H1 (cell line): ENCODE data around the gene MGAT5. TPM values are rescaled to one million over a fixed set of nuclear protein-coding genes. Genes with fewer than 3 reads are reported as not detected.

ENCODE experiments used
- CTCF ChIA-PET: fragments of 300-600 bp; sonication (Branson Sonifier 250); formaldehyde crosslinking; loops from one replicate; lab custom pipeline; 2021; ENCODE audit not compliant: partially characterized antibody; lab: Charles Lee
- POLR2A ChIA-PET: fragments of 300-600 bp; sonication (Branson Sonifier 250); formaldehyde crosslinking; loops from one replicate; lab custom pipeline; 2021; ENCODE audit warnings: inconsistent platforms; ENCODE audit not compliant: partially characterized antibody; lab: Charles Lee
- DNase-seq, 2 experiments: peaks; one replicate each; pipeline versions ENCODE4 v3.0.0 to v3.0.0-alpha.2; 2010 to 2022; ENCODE audit warnings: low spot score in 2 of 2, low read depth in 1 of 2, mixed read lengths in 1 of 2
- FAIRE-seq: peaks from 2 replicates; lab custom pipeline; 2011; peaks lifted over from hg19 to GRCh38; lab: Jason Lieb, UNC
- H2AFZ ChIP-seq: 2 replicates; pipeline ENCODE4 v1.8.1; 2012; ENCODE audit warnings: low read length, inconsistent platforms
- H2AK5ac ChIP-seq: 2 replicates; pipeline ENCODE4 v1.6.1; 2013; ENCODE audit warnings: low read depth, low read length
- H2BK120ac ChIP-seq: replicated peaks from 2 replicates; pipeline ENCODE3; 2013; ENCODE audit warnings: low read depth, low read length, inconsistent platforms
- H2BK12ac ChIP-seq: 2 replicates; pipeline ENCODE4 v1.6.1; 2013; ENCODE audit warnings: low read depth, low read length
- H2BK15ac ChIP-seq: 2 replicates; pipeline ENCODE4 v1.6.1; 2013; ENCODE audit warnings: low read length
- H2BK20ac ChIP-seq: 2 replicates; pipeline ENCODE4 v1.6.1; 2013; ENCODE audit warnings: low read length
- H2BK5ac ChIP-seq: 2 replicates; pipeline ENCODE4 v1.6.1; 2013; ENCODE audit warnings: low read depth, low read length
- H3K14ac ChIP-seq: 2 replicates; pipeline ENCODE4 v1.6.1; 2013; ENCODE audit warnings: inconsistent platforms; ENCODE audit not compliant: insufficient read length
- H3K18ac ChIP-seq: 2 replicates; pipeline ENCODE4 v1.6.1; 2013; ENCODE audit warnings: low read length; ENCODE audit errors: extremely low read depth
- H3K23ac ChIP-seq: 2 replicates; pipeline ENCODE4 v1.6.1; 2013; ENCODE audit warnings: inconsistent platforms; ENCODE audit not compliant: insufficient read length
- H3K23me2 ChIP-seq: 2 replicates; pipeline ENCODE4 v1.6.1; 2013; ENCODE audit warnings: low read depth, low read length
- H3K27ac ChIP-seq: 2 replicates; pipeline ENCODE4 v1.6.1; 2011; ENCODE audit warnings: low read depth, low read length, inconsistent platforms
- H3K27me3 ChIP-seq, 4 experiments: replicated peaks in 1 of 4; 1 replicate in 1 of 4; 2 replicates in 3 of 4; pipeline versions ENCODE4 v1.6.1 to v1.8.1; 2011 to 2013; ENCODE audit warnings: low read length in 3 of 4, mild to moderate bottlenecking in 3 of 4, inconsistent platforms in 2 of 4, mixed read lengths in 2 of 4, moderate library complexity in 1 of 4; ENCODE audit not compliant: control insufficient read depth in 3 of 4, insufficient read depth in 3 of 4; ENCODE audit errors: extremely low read depth in 1 of 4
- H3K36me3 ChIP-seq, 4 experiments: 2 replicates each; pipeline versions ENCODE4 v1.6.1 to v1.8.1; 2011 to 2013; ENCODE audit warnings: mild to moderate bottlenecking in 4 of 4, low read length in 3 of 4, moderate library complexity in 2 of 4, control low read depth in 1 of 4, inconsistent platforms in 1 of 4; ENCODE audit not compliant: insufficient read depth in 4 of 4, control insufficient read depth in 2 of 4
- H3K4ac ChIP-seq: replicated peaks from 2 replicates; pipeline ENCODE3; 2013; ENCODE audit warnings: low read length, low read depth, mixed read lengths, inconsistent platforms; ENCODE audit not compliant: insufficient read length
- H3K4me1 ChIP-seq, 4 experiments: replicated peaks in 1 of 4; 1 replicate in 1 of 4; 2 replicates in 3 of 4; pipeline versions ENCODE4 v1.6.1 to v1.8.1; 2011 to 2013; ENCODE audit warnings: low read length in 3 of 4, inconsistent platforms in 2 of 4, mixed read lengths in 1 of 4; ENCODE audit not compliant: insufficient read depth in 4 of 4, control insufficient read depth in 3 of 4
- H3K4me2 ChIP-seq, 2 experiments: 2 replicates each; pipeline versions ENCODE4 v1.6.1 to v1.8.1; 2011 to 2013; ENCODE audit warnings: low read depth in 2 of 2, low read length in 2 of 2, control low read depth in 1 of 2, inconsistent platforms in 1 of 2, mild to moderate bottlenecking in 1 of 2; ENCODE audit not compliant: insufficient read depth in 1 of 2
- H3K4me3 ChIP-seq, 4 experiments: fragments of 200-600, 300-600 bp in 1 of 4; sonication (generic), shearing (Covaris generic), sonication (Bioruptor Twin) in 1 of 4; 2 replicates each; pipeline versions ENCODE4 v1.5.1 to v1.8.1; 2011 to 2016; ENCODE audit warnings: low read length in 4 of 4, low read depth in 3 of 4, control low read depth in 2 of 4, inconsistent platforms in 2 of 4, mild to moderate bottlenecking in 2 of 4, mixed read lengths in 1 of 4, moderate library complexity in 1 of 4; ENCODE audit not compliant: insufficient read depth in 2 of 4; ENCODE audit errors: extremely low read depth in 1 of 4
- H3K56ac ChIP-seq: replicated peaks from 2 replicates; pipeline ENCODE3; 2013; ENCODE audit warnings: low read depth, mild to moderate bottlenecking, mixed read lengths, low read length, inconsistent platforms; ENCODE audit not compliant: insufficient read length
- H3K79me1 ChIP-seq: 2 replicates; pipeline ENCODE4 v1.6.1; 2013; ENCODE audit warnings: low read depth, low read length, control low read depth
- H3K79me2 ChIP-seq, 2 experiments: 2 replicates each; pipeline versions ENCODE4 v1.6.1 to v1.8.1; 2012 to 2013; ENCODE audit warnings: low read length in 2 of 2, mild to moderate bottlenecking in 2 of 2, inconsistent platforms in 1 of 2; ENCODE audit not compliant: insufficient read depth in 2 of 2, control insufficient read depth in 1 of 2
- H3K9ac ChIP-seq, 4 experiments: replicated peaks in 1 of 4; 1 replicate in 1 of 4; 2 replicates in 3 of 4; pipeline versions ENCODE4 v1.6.1 to v1.8.1; 2011 to 2013; ENCODE audit warnings: low read depth in 3 of 4, low read length in 3 of 4, control low read depth in 2 of 4, mild to moderate bottlenecking in 2 of 4, moderate library complexity in 2 of 4, inconsistent platforms in 1 of 4; ENCODE audit errors: extremely low read depth in 1 of 4
- H3K9me3 ChIP-seq, 2 experiments: 2 replicates each; pipeline versions ENCODE4 v1.6.1 to v1.8.1; 2012 to 2013; ENCODE audit warnings: mild to moderate bottlenecking in 2 of 2, moderate library complexity in 2 of 2, control low read depth in 1 of 2, inconsistent platforms in 1 of 2, low read depth in 1 of 2, low read length in 1 of 2, mixed read lengths in 1 of 2; ENCODE audit not compliant: insufficient read depth in 2 of 2
- H4K20me1 ChIP-seq, 2 experiments: replicated peaks in 1 of 2; 2 replicates each; pipeline versions ENCODE3 to v1.8.1; 2011 to 2013; ENCODE audit warnings: inconsistent platforms in 2 of 2, low read length in 2 of 2, mild to moderate bottlenecking in 1 of 2; ENCODE audit not compliant: insufficient read depth in 2 of 2, control insufficient read depth in 1 of 2
- H4K5ac ChIP-seq: 2 replicates; pipeline ENCODE4 v1.6.1; 2013; ENCODE audit warnings: low read length, low read depth, mixed read lengths, inconsistent platforms; ENCODE audit not compliant: insufficient read length
- H4K8ac ChIP-seq: 2 replicates; pipeline ENCODE4 v1.8.0; 2013; ENCODE audit warnings: mild to moderate bottlenecking, moderate library complexity, low read length, inconsistent platforms; ENCODE audit not compliant: insufficient read depth; ENCODE audit errors: extremely low read depth
- H4K91ac ChIP-seq: replicated peaks from 2 replicates; pipeline ENCODE3; 2013; ENCODE audit warnings: low read length, mixed read lengths, inconsistent platforms; ENCODE audit not compliant: insufficient read length
- ATF2 ChIP-seq: IDR thresholded peaks from 2 replicates; pipeline ENCODE4 v1.6.1; 2012; ENCODE audit warnings: low read length, inconsistent platforms
- CEBPB ChIP-seq: IDR thresholded peaks from 2 replicates; pipeline ENCODE4 v1.6.1; 2012; ENCODE audit warnings: low read depth, low read length
- CHD2 ChIP-seq: IDR thresholded peaks from 2 replicates; pipeline ENCODE4 v1.6.1; 2012; ENCODE audit warnings: low read length, improper control_type of control experiment
- EP300 ChIP-seq, 2 experiments: IDR thresholded peaks; 1 replicate in 1 of 2; 2 replicates in 1 of 2; pipeline ENCODE4 v1.6.1; 2011 to 2012; ENCODE audit warnings: low read depth in 2 of 2, low read length in 2 of 2, mild to moderate bottlenecking in 2 of 2, borderline replicate concordance in 1 of 2, inconsistent platforms in 1 of 2, moderate library complexity in 1 of 2
- GTF2F1 ChIP-seq: IDR thresholded peaks from 2 replicates; pipeline ENCODE4 v1.6.1; 2012; ENCODE audit warnings: low read depth, low read length, improper control_type of control experiment, borderline replicate concordance
- MAFK ChIP-seq: IDR thresholded peaks from 2 replicates; pipeline ENCODE4 v1.6.1; 2012; ENCODE audit warnings: low read depth, mild to moderate bottlenecking, improper control_type of control experiment, low read length
- POU5F1 ChIP-seq: IDR thresholded peaks from 2 replicates; pipeline ENCODE4 v1.6.1; 2011; ENCODE audit warnings: low read depth, mild to moderate bottlenecking, low read length, moderate library complexity
- RBBP5 ChIP-seq: IDR thresholded peaks from 2 replicates; pipeline ENCODE4 v1.7.1; 2012; ENCODE audit warnings: low read depth, mild to moderate bottlenecking, inconsistent platforms, low read length, moderate library complexity, borderline replicate concordance
- SP2 ChIP-seq: IDR thresholded peaks from 2 replicates; pipeline ENCODE4 v1.6.1; 2012; ENCODE audit warnings: mild to moderate bottlenecking, low read length, inconsistent platforms
- TEAD4 ChIP-seq: IDR thresholded peaks from 2 replicates; pipeline ENCODE4 v1.6.1; 2012; ENCODE audit warnings: low read depth, low read length, inconsistent platforms, mixed read lengths
- ZNF274 ChIP-seq: IDR thresholded peaks from 2 replicates; pipeline ENCODE4 v1.7.0; 2012; ENCODE audit warnings: low read length, borderline replicate concordance; ENCODE audit errors: extremely low read depth
- WGBS, 2 experiments: shearing (Covaris generic) in 1 of 2; methylation state at CpG; one replicate each; pipeline versions ENCODE4 v1.1.6 to v1.1.7; 2013 to 2015; ENCODE audit warnings: low lambda C conversion rate in 2 of 2, mixed read lengths in 2 of 2, inconsistent platforms in 1 of 2, low coverage in 1 of 2, missing lambda C conversion rate in 1 of 2; ENCODE audit not compliant: insufficient replicate concordance in 2 of 2, insufficient coverage in 1 of 2, insufficient read length in 1 of 2; ENCODE audit errors: extremely low coverage in 1 of 2, missing lambda C conversion rate in 1 of 2; 5-methylcytosine and 5-hydroxymethylcytosine counted together
- polyA plus RNA-seq, 7 experiments: library from polyadenylated mRNA; depleted of rRNA in 3 of 7; stranded (reverse) in 5 of 7; unstranded in 2 of 7; fragments of >200 nt in 5 of 7; fragments of 200-250 nt in 2 of 7; gene quantifications; 1 replicate in 5 of 7; 2 replicates in 1 of 7; 4 replicates in 1 of 7; pipeline versions ENCODE4 v1.2.1 to v1.2.3, GENCODE V29; 2011 to 2013; ENCODE audit warnings: missing spikeins in 2 of 7, mixed read lengths in 2 of 7
- total RNA-seq: library from RNA; stranded (reverse); fragmentation: NEBNext Ultra II Directional; extraction: Animal tissue kit (Norgen Biotek cat#: 25700); gene quantifications from 2 replicates; pipeline ENCODE4 v1.2.1, GENCODE V29; 2021

MGAT5 gene
- total and polyA plus RNA-seq, 2 of the 8 experiments (the other 6 are each of a cell fraction or from before 2014, with no cell fraction given), result 11.2 to 49.2 TPM

- no peak for FAIRE-seq
- TF ChIP-seq CHD2 (no peak), RBBP5 (no peak), CEBPB (no peak), EP300 (IDR thresholded peaks at IDR 0.05; ENCODE audit: borderline replicate concordance in 1 of 2, low read depth in 2 of 2, low read length in 2 of 2) (no peak), MAFK (no peak), ATF2 (no peak), GTF2F1 (no peak), POU5F1 (no peak), TEAD4 (no peak), SP2 (no peak), ZNF274 (no peak)
Observed at GRCh38 chr2:134368009-134368817, 114.3 kb downstream of the MGAT5 start.

More at GRCh38 chr2:134368009-134368817, 114.3 kb downstream of the MGAT5 start:
- Histone ChIP-seq H4K8ac (no peak overlapping the region), H2BK15ac (no peak overlapping the region), H3K27ac (no peak overlapping the region), H3K4ac (no peak overlapping the region), H3K9me3 (no peaks in the 10 kb centered on the region), H3K18ac (no peak overlapping the region), H3K27me3 (no peaks in the 10 kb centered on the region), H3K9ac (no peak overlapping the region), H3K4me3 (no peak overlapping the region), H3K23me2 (no peaks in the 10 kb centered on the region; the same call in 1 of the 2 replicates), H2BK20ac (no peak overlapping the region), H2BK5ac (no peak overlapping the region), H2BK12ac (no peak overlapping the region), H3K4me2 (no peak overlapping the region), H4K20me1 (no peaks in the 10 kb centered on the region), H4K91ac (no peak overlapping the region), H2AK5ac (no peak overlapping the region), H3K14ac (no peak overlapping the region), H2AFZ (no peak overlapping the region), H3K4me1 (no peaks in the 10 kb centered on the region), H3K79me1 (no peaks in the 10 kb centered on the region; the same call in 1 of the 2 replicates), H4K5ac (no peak overlapping the region), H3K79me2 (no peaks in the 10 kb centered on the region), H3K36me3 (peaks cover 0 to 3% (median 0%) of the 10 kb centered on the region in 4 experiments; a peak in 1 of 8 replicates), H3K23ac (no peak overlapping the region), H3K56ac (no peak overlapping the region), H2BK120ac (no peak overlapping the region)
- WGBS, 2 experiments, result 92% methylated on average over 6 of the region's 6 CpGs; no CpG with 5 or more reads in 1 of the 2 experiments
- ChIA-PET POLR2A (interaction anchor here (0.8 kb wide), 1 partner anchor 140 kb away, joined by 3 read pairs; no protein-coding TSS in a partner anchor), CTCF (interaction anchor here (0.6 to 4.1 kb wide), 11 partner anchors 12 to 848 kb away, joined by 3 to 17 read pairs (median 3); no protein-coding TSS in a partner anchor)
- no peak for DNase-seq
